GM21528 (cell line): ENCODE data around the gene HCK.
A peak's percentile ranks its signal among the peaks of the same experiment; 100 is the strongest.
"Not testable (repeated sequence)": the region's sequence is repeated elsewhere in the genome, so short reads cannot be mapped to it uniquely, and the experiment has no call there.

Experiments
- ATAC-seq: cut with Tn5 transposase; IDR thresholded peaks from one replicate; pipeline ENCODE4 v1.9.1; 2021; ENCODE audit warnings: mild to moderate bottlenecking, moderate library complexity; ENCODE audit not compliant: unreplicated experiment, low FRiP score

Gene HCK

DNA sequence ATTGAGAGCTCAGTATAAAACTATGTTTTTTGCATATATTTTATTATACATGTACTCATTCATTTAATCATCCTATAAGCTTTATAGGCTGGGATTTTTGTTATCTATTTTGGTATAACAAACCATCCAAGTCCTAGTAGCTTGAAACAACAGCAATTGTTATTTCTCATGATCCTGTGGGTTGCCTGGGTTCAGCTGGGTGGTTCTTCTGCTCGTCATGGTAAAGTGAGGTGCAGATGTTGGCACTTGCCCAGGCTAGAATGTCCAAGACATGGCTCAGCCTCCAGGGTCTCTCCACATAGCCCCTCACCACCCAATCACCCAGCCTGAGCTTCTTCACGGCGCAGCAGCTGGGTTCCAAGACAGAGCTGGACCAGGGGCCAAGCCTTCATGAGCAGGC lies 36.7 kb downstream of the HCK start:
- no peak for ATAC-seq

DNA sequence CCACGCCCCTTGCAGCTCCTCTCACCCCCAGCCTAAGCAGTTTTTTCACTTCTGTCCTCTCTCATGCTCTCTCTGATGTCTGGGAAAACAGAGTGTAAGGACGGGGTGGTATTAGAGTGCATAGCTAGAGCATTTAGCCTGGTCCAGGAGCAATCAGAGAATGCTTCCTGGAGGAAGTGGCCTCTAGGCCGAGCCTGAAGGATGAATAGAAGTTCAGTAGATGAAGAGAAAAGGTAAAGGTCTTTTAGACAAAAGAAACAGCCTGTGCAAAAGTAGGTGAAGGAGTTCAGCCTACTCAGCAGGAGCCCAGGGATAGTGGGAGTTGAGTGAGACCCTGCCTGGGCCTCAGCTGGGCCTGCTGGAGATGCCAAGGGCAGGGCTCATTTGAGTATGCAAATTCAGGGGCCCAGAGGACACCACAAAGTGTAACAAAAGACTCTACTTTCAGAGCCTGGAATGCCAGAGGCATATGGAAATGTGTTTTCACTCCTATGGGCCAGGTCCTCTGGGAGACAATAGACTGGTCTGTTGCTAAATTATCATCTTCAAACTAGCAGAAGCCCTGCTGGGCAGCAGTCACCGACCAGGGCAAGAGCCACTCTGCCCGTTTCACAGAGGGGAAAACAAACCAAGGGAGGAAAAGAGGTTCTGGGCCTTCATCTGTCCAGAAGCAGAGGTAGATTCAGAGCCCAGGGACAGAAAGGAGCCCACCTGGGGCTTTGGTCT lies 37.8 kb downstream of the HCK start:
- ATAC-seq: no peak

DNA sequence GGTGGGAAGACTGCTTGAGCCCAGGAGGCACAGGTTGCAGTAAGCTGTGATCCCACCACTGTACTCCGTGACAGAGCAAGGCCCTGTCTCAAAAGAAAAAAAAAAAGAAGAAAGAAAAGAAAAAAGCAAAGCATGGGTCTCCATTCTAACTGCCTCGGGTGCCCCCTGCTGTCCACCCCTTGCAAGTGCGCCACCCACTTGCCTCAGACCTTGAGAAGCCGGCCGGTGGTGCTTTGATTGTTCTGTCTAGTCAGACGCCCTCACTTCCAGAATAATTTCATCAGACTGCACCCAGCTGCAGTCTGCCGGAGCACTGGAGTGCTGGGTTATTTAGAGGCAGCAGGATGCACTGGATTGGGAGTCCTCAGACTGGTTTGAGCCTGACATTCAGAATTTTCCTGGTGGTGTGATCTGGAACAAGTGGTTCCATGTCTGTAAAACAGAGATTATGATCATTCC lies 39.9 kb downstream of the HCK start:
- no peak for ATAC-seq

DNA sequence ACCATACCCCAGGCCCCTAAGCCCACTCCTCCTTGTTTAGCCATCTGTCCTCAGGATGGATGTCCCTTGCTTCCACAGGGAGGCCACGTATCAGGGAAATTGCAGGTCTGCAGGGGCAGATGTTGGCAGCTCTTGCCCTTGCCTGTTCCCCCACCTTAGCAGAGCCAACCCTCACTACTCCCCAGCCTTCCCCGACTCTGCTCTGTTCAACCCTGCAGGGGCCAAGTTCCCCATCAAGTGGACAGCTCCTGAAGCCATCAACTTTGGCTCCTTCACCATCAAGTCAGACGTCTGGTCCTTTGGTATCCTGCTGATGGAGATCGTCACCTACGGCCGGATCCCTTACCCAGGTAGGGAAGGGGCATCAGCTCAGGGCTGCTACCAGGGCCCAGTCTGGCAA lies 46.7 kb downstream of the HCK start:
- ATAC-seq: no peak

DNA sequence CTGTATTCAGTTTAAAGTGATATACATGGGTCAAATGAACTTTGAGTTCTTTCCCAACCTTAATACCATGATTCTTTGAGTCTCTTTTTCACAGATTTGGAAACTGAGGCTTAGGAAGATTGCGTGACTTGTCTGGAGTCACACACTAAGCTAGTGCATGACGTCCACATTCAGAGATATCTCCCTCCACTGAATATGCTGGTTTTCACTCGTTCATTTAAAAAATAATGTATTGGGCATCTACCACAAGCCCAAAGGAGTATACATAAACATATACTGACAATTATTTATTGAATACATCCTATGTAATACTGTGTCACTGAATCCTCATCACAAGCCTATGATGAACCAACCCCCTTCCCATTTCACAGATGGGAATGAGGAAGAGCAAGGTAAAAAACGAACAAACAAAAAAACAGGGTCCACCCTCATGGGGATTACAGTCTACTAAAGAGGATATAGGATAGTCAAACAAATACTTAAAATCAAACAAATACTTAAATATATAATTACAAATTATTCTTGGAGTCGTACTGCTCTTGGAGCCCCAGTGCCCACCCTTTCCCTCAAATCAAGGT lies 56.9 kb downstream of the HCK start:
- ATAC-seq: no peak

DNA sequence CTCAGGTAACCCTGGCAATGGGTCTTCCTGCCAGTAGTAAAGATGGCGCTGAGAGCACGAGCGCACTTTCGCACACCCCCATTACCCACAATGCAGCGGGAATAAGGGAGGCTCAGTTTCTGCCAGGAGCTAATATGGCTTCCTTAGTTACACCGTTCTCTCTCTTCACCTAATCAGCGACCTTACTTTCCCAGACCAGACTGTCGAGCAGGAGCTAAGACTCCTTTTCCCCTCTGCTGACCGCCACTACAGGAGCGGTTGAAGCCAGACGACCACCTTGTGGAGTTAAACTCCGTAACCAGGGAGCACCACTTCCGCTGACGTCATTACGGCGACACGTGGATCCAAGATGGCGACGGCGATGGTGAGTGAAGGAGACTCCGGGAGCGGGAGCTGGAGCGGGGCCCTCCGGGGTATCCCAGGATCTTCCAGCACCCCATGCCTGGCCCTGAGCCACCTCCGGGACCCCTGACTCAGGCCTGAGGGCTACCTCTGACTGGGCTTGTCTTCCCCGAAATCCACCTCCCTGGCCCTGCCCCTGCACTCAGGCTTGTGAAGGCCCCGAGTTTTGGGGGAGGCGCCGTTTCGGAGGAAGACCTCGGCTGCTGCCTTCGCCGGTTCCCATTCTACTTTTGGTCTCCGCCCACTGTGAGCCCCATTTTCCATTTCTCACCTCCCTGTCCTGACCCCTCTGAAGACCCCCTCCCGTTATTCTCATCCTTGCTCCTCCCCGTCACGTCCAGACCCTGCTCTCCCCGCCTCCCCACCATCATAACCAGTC lies 57.5 kb downstream of the HCK start, which contains the start of gene TM9SF4:
Gene TM9SF4, plus strand, starts transcription at position 323 of the 781 bp plus-strand sequence. Its CDS starts 27 bp downstream, at position 350.
- ATAC-seq: peak; percentile 84

DNA sequence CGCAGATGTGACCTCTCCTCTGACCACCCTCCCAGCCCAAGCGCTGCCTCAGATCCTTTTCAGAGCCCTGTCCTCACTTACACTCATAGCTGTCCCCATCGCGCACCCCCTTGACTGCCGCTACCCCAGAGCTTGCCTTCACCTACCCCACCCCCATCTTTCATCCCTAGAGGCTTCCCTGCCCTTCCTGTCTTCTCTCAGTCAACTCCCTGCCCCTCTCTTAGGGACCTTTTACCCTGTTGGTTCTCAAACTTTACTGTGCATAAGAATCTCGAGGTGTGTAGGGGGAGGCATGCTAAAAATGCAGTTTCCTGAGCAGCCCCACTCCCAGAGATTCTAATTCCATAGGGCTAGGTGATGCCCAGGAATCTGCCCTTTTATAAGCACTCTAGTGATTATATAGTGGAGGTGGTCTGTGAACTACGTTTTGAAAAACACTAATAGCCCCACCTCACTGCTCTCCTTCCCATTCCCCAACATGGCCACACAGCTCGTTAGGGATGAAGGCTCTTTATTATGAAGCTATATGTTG lies 58.2 kb downstream of the HCK start:
- ATAC-seq: no peak

DNA sequence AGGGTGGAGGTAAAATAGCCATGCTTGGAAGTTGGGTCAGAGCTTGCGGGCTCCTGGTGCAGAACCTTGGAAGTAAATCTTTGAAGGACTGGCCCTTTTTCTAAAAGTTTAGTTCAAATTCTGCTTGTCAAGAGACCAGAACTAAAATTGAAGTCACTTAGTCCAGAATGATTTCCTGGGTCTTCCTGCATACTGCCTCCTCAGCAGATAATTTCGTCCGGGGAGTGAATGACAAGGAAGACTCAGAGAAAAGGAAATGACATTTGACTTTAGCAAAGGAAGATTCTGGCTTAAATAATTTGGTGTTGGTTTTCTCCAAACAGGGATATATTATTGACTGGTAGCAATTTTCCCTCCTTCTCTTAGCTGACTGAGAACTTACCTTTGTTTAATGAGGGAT lies 58.7 kb downstream of the HCK start:
- ATAC-seq: no peak

DNA sequence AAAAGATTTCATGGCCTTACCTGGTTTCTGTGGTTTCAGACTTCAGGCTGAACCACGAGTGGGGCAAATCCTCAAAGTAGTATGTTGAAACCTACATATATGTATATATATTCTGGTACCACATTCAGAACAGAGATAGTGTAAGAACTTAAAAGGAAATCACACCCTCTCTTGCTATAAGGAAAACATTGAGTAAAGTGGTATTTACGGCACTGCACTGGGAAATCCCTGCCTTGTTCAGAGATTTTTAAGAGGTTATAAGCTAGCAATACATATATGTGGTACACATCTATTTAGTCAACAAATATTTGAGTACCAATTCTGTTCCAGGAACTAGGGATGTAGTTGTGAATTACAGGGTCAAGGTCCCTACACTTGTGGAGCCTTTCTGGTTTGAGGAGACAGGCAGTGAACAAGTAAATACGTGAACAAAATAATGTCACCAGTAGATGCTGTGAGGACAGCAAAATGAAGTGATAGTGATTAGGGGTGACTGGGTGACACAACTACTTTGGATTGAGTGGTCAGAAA lies 59.2 kb downstream of the HCK start:
- no peak for ATAC-seq

DNA sequence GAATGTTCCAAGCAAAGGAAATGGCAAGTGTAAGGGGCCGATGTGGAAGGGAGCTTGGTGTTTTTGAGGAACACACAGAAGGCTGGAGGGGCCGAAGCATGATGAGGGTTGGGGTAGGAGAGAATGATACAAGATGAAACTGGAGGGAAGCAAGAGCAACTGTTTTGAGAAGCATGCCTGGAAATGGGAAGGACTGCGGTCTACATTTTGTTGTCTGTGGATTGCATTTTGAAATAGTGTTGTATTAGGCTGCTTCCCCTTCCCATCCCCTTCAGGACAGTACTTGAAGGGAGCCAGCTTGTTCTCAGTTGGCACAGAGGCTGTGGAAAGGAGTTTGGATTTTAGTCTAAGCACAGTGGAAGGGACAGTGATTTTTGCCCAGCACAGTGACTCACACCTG lies 59.7 kb downstream of the HCK start:
- no peak for ATAC-seq

DNA sequence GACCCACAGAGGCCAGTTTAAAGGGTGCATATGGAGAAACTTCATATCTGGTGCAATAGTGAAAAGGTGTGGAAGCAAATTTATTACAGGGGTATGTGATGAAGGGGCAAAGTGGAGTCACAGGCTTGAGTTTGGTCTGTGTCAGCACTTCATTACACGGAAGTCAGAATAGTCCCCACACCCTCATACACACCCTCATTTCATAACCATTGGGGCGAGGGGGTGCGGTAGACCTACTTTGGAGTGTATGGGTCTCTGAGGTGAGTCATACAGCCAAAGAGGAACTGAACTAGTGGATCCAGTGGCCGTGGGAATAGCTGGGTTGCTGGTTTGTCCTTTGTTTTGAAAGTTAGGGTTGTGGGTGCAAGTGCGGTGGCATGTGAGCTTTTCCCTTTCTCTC lies 60.8 kb downstream of the HCK start:
- no peak for ATAC-seq

DNA sequence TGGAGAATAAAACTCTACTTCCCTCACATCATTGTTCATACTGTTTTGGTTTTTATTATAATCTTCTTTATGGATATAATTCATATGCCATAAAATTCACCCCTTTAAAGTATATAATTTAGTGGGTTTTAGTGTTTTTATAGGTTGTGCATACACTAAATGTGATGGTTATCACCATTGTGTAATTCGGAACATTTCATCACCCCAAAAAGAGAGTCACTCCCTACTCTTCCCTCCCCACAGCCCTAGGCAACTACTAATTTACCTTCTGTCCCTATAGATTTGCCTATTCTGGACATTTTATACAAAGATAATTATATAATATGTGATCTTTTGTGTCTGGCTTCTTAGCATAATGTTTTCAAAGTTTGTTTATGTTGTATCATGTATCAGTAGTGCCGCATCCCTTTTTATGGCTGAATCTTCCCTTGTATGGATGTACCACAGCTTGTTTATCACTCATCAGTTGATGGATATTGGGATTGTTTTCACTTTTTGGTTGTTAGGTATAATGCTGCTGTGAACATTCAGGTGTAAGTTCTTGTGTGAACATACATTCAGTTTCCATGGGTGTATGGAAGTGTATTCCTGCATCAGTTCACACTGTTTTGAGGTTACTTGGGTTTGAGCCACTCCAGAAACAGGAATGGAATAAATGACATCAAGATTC lies 61.7 kb downstream of the HCK start:
- no peak for ATAC-seq

DNA sequence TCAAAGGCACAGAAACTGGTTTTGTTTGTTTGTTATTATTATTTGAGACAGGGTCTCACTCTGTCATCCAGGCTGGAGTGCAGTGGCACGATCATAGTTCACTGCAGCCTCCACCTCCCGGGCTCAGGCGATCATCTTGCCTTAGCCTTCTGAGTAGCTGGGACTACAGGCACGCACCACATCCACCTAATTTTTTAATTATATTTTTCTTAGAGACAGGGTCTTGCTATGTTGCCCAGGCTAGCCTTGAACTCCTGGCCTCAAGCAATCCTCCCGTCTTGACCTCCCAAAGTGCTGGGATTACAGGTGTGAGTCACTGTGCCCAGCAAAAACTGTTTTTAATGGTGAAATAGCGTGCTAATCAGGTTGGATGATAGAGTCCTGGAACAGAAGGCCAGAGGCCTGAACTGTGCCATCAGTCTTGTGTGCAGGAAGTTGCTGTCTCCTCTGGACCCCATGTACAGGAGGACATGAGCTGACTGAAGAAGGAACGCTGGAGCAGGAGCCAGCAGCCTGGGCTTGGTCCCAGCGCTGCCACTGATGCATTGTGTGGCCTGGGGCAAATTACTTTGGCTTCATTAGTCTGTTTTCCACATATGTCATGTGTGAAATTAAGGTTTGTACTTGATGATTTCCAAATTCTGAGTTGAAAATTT lies 62.4 kb downstream of the HCK start:
- ATAC-seq: no peak

DNA sequence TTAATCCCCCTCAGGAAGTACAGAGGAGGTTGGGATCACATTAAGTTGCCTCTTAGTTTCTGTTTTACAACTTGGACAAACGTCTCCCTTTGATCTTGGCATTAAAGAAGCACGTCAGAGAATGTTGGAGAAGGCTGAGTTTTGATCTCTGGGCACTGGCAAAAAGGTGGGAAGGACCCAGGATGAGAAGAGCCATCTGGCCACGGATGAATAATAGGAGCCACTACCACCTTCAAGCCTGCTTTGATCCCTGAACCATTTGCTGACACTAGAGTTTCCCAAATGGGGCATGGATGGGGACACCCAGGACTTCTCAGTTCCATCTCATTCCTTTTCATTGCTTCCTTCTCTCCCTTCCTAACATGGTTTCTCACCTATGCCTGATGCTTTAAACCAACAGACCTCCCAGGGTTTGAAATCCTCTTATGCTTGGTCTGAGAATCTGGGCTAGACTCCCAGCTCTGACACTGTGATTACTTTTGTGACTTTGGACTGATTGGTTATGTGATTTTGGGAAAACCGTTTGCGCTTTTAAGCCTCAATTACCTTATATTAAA lies 63.2 kb downstream of the HCK start:
- no peak for ATAC-seq

DNA sequence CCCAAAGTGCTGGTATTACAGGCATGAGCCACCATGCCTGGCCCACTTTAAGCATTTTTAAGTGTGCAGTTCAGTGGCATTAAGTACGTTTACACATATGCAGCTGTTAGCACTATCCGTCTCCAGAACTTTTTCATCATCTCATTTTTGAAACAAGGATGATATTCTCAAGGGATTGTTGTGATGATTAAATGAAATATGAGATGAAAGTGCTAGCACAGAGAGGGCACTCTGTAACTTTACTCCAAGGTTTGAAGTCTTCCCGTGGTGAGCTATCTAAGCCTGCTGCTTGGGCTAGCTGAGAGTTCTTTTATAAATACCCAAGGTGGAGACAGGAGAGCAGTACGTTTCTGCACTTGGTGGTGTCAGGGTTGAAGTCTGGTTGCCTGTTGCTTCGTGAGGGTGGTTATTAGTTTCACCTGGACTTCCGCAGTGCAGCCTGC lies 64.1 kb downstream of the HCK start:
- no peak for ATAC-seq

DNA sequence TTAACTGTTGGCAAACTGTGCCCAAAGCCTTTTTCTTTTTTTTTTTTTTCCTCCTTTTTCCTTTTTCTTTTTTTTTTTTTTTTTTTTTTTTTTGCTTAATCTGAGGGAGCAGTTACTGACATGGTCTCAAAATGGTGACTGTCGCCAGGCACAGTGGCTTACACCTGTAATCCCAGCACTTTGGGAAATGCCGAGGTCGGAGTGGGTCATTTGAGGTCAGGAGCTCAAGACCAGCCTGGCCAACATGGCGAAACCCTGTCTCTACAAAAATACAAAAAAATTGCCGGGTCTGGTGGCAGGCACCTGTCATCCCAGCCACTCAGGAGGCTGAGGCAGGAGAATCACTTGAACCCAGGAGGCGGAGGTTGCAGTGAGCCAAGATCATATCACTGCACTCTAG lies 64.8 kb downstream of the HCK start:
- ATAC-seq: not testable (repeated sequence)

DNA sequence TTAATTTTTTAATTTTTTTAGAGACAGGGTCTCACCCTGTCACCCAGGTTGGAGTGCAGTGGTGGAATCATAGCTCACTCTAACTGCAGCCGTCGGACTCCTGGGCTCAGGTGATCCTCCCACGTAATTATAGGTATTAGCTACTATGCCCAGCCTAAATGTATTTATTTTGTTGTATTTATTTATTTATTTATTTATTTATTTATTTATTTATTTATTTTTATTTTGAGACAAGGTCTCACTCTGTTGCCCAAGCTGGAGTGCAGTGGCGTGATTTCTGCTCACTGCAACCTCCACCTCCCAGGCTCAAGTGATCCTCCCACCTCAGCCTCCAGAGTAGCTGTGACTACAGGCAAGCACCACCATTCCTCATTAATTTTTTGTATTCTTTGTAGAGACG lies 66.4 kb downstream of the HCK start:
- not testable (repeated sequence) for ATAC-seq

DNA sequence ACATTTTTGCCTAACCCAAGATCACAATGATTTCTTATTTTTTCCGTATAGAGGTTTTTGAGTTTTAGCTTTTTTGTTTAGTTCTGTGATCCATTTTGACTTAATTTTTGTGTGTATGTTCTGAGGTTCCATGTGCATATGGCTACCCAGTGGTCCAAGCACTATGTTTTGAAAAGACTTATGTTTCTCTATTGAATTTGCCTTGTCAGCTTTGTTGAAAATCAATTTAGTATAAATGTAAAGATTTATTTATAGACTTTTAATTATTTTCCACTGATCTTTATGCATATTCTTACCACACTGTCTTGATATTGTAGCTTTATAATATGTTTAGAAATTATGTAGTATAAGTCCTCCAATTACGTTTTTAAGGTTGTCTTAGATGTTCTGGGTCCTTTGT lies 67.7 kb downstream of the HCK start:
- ATAC-seq: no peak

DNA sequence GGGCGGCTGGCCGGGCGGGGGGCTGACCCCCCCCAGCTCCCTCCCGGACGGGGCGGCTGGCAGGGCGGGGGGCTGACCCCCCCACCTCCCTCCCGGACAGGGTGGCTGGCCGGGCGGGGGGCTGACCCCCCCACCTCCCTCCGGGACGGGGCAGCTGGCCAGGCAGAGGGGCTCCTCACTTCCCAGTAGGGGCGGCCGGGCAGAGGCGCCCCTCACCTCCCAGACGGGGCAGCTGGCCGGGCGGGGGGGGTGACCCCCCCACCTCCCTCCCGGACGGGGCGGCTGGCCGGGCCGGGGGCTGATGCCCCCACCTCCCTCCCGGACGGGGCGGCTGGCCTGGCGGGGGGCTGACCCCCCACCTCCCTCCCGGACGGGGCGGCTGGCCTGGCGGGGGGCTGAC lies 69.9 kb downstream of the HCK start:
- not testable (repeated sequence) for ATAC-seq

DNA sequence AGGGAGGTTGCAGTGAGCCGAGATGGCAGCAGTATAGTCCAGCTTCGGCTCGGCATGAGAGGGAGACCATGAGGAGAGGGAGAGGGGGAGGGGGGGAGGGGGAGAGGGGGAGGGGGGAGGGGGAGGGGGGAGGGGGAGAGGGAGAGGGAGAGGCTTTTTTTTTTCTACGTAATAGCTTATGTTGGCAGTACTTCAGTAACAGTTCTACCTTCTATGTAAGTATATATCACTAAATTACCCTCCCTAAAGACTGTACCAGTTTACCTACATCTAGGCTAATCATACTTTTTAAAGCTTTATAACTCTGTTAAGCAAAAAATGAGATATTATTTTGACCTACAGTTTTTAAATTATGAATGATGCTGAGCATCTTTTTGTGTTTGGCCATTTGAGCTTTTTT lies 71.0 kb downstream of the HCK start:
- ATAC-seq: no peak
